ENCODE results near the gene SREBF2.

- TF ChIP-seq CTCF (IDR thresholded peaks at IDR 0.05) (no peak), NPAS2 (CRISPR knock-in tag; IDR thresholded peaks at IDR 0.05; ENCODE audit: borderline replicate concordance) (no peak), POLR2A (IDR thresholded peaks at IDR 0.05; ENCODE audit: low read length) (no peak), TFCP2L1 (CRISPR knock-in tag; IDR thresholded peaks at IDR 0.05) (no peak), ZC3H11A (IDR thresholded peaks at IDR 0.05) (no peak), HOXA7 (CRISPR knock-in tag; IDR thresholded peaks at IDR 0.05) (no peak), CHD4 (IDR thresholded peaks at IDR 0.05; ENCODE audit: borderline replicate concordance) (no peak)
Measured at GRCh38 chr22:41819257-41819656, 13.6 kb upstream of the SREBF2 start.
